T-cell (primary cell): ENCODE data around the gene MRPS25. TPM values are rescaled to one million over a fixed set of nuclear protein-coding genes. Genes with fewer than 3 reads are reported as not detected.

Experiments used
- ATAC-seq, 4 experiments: fragments of 200-7000 bp in 3 of 4; fragments of 150-1000 bp in 1 of 4; cut with Tn5 transposase; replicated peaks in 1 of 4; 1 replicate in 3 of 4; 2 replicates in 1 of 4; pipeline ENCODE4 v1.10.0; 2021; ENCODE audit warnings: moderate library complexity in 3 of 4, mild to moderate bottlenecking in 2 of 4, moderate number of reproducible peaks in 1 of 4
- CTCF ChIA-PET, 2 donors: fragments of 300-600 bp; sonication (Branson Sonifier 250); formaldehyde crosslinking; loops; one replicate each; lab custom pipeline; 2022; ENCODE audit warnings: antibody characterized with exemption in 2 of 2; lab: Charles Lee
- POLR2A ChIA-PET, 2 donors: fragments of 300-600 bp; sonication (Branson Sonifier 250); formaldehyde crosslinking; loops; one replicate each; lab custom pipeline; 2022; ENCODE audit warnings: antibody characterized with exemption in 2 of 2; lab: Charles Lee
- DNase-seq, 35 experiments: peaks; one replicate each; pipeline versions ENCODE4 v3.0.0 to v3.0.0-alpha.2; 2013 to 2023
- H3K27ac ChIP-seq: one replicate; pipeline ENCODE4 v1.5.1; 2013; ENCODE audit warnings: low read length
- H3K27me3 ChIP-seq, 2 experiments: replicated peaks in 1 of 2; 1 replicate in 1 of 2; 2 replicates in 1 of 2; pipeline versions ENCODE4 v1.6.1 to v1.7.0; 2013; ENCODE audit warnings: low read length in 1 of 2, mixed read lengths in 1 of 2; ENCODE audit not compliant: control insufficient read depth in 2 of 2, insufficient read depth in 2 of 2; ENCODE audit errors: extremely low read depth in 1 of 2
- H3K36me3 ChIP-seq, 2 donors: 1 replicate in 1 of 2; 2 replicates in 1 of 2; pipeline versions ENCODE4 v1.6.1 to v1.7.0; 2013; ENCODE audit warnings: low read length in 1 of 2; ENCODE audit not compliant: control insufficient read depth in 2 of 2, insufficient read depth in 1 of 2; ENCODE audit errors: extremely low read depth in 1 of 2
- H3K4me1 ChIP-seq, 2 experiments: 1 replicate in 1 of 2; 2 replicates in 1 of 2; pipeline versions ENCODE4 v1.6.1 to v1.7.0; 2013; ENCODE audit warnings: low read length in 2 of 2, mixed read lengths in 1 of 2; ENCODE audit not compliant: insufficient read depth in 2 of 2, control insufficient read depth in 1 of 2; ENCODE audit errors: extremely low read depth in 1 of 2
- H3K4me3 ChIP-seq, 2 donors: 1 replicate in 1 of 2; 2 replicates in 1 of 2; pipeline versions ENCODE4 v1.5.1 to v1.7.0; 2013; ENCODE audit warnings: mild to moderate bottlenecking in 2 of 2, low read length in 1 of 2, moderate library complexity in 1 of 2; ENCODE audit not compliant: control insufficient read depth in 1 of 2; ENCODE audit errors: extremely low read depth in 1 of 2
- H3K9me3 ChIP-seq: 2 replicates; pipeline ENCODE4 v1.7.0; 2013
- H3K27ac Mint-ChIP-seq, 2 donors: one replicate each; pipeline ENCODE4 v1.8.0; 2020 to 2021; ENCODE audit warnings: mild to moderate bottlenecking in 2 of 2, mixed read lengths in 2 of 2
- H3K27me3 Mint-ChIP-seq, 2 donors: one replicate each; pipeline ENCODE4 v1.8.0; 2021 to 2022; ENCODE audit warnings: mixed read lengths in 2 of 2
- H3K36me3 Mint-ChIP-seq: one replicate; pipeline ENCODE4 v1.8.0; 2021; ENCODE audit warnings: mixed read lengths
- H3K4me1 Mint-ChIP-seq, 3 donors: one replicate each; pipeline ENCODE4 v1.8.0; 2020 to 2022; ENCODE audit warnings: mixed read lengths in 3 of 3, mild to moderate bottlenecking in 1 of 3
- H3K4me3 Mint-ChIP-seq, 3 donors: one replicate each; pipeline ENCODE4 v1.8.0; 2020 to 2022; ENCODE audit warnings: mild to moderate bottlenecking in 3 of 3, mixed read lengths in 3 of 3, moderate library complexity in 3 of 3
- H3K9me3 Mint-ChIP-seq, 3 donors: one replicate each; pipeline ENCODE4 v1.8.0; 2020 to 2022; ENCODE audit warnings: mixed read lengths in 3 of 3
- WGBS: methylation state at CpG from one replicate; pipeline ENCODE4 v1.1.5; 2013; ENCODE audit warnings: missing lambda C conversion rate; ENCODE audit not compliant: insufficient coverage; 5-methylcytosine and 5-hydroxymethylcytosine counted together
- total RNA-seq, 35 experiments: library from RNA in 6 of 35; stranded (reverse) in 6 of 35; fragments of 120-200 nt in 1 of 35; gene quantifications; one replicate each; pipeline versions ENCODE4 v1.2.1 to v1.2.4 and lab custom pipeline; 2013 to 2026

The MRPS25 gene
- total RNA-seq, 5 donors from 2014 or later (not counting 1 experiment from before 2014, with no cell fraction given), result 55.7 to 102 (median 87.3) TPM

DNA sequence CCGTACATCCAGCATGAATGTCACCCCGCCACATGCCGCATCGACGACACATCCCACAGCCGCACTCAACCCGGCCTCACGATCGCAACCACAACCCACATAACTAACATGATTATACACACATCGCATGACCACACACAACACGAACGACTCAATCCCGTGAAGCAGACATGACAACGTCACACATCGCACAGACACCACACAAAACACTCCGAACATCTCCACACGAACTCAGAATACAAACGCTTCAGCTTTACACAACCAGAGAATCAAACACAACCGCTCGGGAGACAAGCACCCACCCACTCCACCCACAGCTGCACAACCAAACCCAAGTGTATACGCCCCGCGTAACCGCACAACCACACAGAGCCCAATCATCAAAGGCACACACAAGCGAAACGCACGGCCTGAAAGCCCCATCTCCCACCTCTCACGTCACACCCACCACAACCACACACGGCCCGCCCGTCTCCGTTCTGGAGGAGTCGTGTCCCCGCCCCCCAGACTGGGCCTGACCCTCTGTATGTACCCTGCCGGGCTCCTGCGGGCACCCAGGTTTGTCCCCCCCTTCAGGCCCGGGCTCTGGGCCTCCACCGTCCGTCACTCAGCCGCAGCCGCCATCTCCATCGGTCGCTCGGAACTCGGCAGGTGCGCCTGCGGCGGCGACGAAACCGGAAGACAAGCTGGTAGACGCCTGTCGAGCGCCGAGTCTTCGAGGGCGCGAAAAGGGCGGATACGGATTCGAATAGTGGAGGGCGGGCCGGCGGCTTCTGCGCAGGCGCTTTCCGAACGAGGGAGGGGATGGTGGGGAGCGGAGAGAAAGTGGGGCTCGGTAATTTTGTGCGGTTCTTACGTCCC lies 33.6 kb upstream of the MRPS25 start, which contains the start of gene RBSN:
RBSN (minus strand) TSS at position 646 of the 861 bp plus-strand sequence. CDS start 3,028 bp downstream, outside the sequence.
- under 1% methylated on average over 67 of the region's 72 CpGs for WGBS
- CTCF ChIA-PET, result interaction anchor here (0.5 to 2.2 kb wide), 10 partner anchors 21 to 1166 kb away, joined by 3 to 6 read pairs (median 4); partner anchors contain the start of genes CAPN7 (in 1 of the 2), CCDC174 (in 1 of the 2), DPH3 (in 1 of the 2) and OXNAD1 (in 1 of the 2)
- peaks cover 22% of the 10 kb centered on the region for H3K36me3 Mint-ChIP-seq

DNA sequence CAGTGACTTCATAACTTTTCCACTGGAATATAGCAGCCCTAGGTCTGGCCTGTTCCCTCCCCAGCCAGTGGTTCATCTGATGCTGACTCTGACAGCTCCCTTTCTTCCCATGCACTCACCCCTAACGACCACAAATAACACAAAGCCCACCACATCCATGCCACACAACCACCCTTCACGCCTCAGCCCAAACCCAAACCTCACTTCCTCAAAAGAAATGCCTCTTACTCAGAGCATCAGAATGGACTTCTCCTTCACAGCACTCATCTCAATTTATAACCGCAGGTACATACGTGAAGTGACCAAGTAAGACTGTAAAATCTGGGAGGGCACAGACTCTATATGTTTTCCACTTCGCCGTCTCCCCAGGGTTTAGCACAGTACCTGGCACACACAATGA lies 32.8 kb upstream of the MRPS25 start:
- H3K4me3 ChIP-seq, result peak overlapping the region; percentile 89 to 93
- Mint-ChIP-seq H3K4me3 (peak overlapping the region; percentile 87 to 94 (median 90)), H3K36me3 (peaks cover 25% of the 10 kb centered on the region), H3K27me3 (no peaks in the 10 kb centered on the region), H3K27ac (peak overlapping the region; percentile 89 to 94), H3K9me3 (no peaks in the 10 kb centered on the region), H3K4me1 (peaks cover 25 to 30% (median 29%) of the 10 kb centered on the region in 3 donors)
- 25% methylated on average over 6 of the region's 6 CpGs for WGBS
- ATAC-seq (no peak), DNase-seq (peak in 14 of 35 experiments; percentile 4 to 48 (median 21))
- H3K36me3 ChIP-seq, result peaks cover 3 to 40% of the 10 kb centered on the region in 2 donors
- H3K9me3 ChIP-seq, result no peaks in the 10 kb centered on the region
- H3K27me3 ChIP-seq, result no peaks in the 10 kb centered on the region
- ChIA-PET POLR2A (interaction anchor here in 1 of 2 donors (0.6 kb wide), 1 partner anchor 27 kb away, joined by 3 read pairs; no protein-coding TSS in a partner anchor), CTCF (interaction anchor here in 1 of 2 donors (0.7 to 2.2 kb wide), 4 partner anchors 25 to 1167 kb away, joined by 3 to 6 read pairs (median 4); partner anchors contain the start of genes CAPN7, CCDC174, DPH3 and OXNAD1)
- peaks cover 5 to 23% of the 10 kb centered on the region in 2 experiments for H3K4me1 ChIP-seq
- H3K27ac ChIP-seq, result peak overlapping the region; percentile 97

More for the DNA sequence above, 33.6 kb upstream of the MRPS25 start, which contains the start of gene RBSN:
- Mint-ChIP-seq H3K27ac (peak within 1 kb of the TSS; percentile 89 to 94), H3K9me3 (no peaks in the 10 kb centered on the region), H3K4me1 (peaks cover 25 to 30% (median 29%) of the 10 kb centered on the region in 3 donors), H3K4me3 (peak within 1 kb of the TSS; percentile 87 to 94 (median 90)), H3K27me3 (no peaks in the 10 kb centered on the region)
- DNase-seq (peak; percentile 89 to 97 (median 94)), ATAC-seq (peak; percentile 81 to 85 (median 84))
- Histone ChIP-seq H3K36me3 (peaks cover 3 to 31% of the 10 kb centered on the region in 2 donors), H3K4me1 (peaks cover 5 to 23% of the 10 kb centered on the region in 2 experiments), H3K27me3 (peaks cover 0 to 3% of the 10 kb centered on the region in 2 experiments), H3K4me3 (peak within 1 kb of the TSS; percentile 89 to 93), H3K27ac (peak within 1 kb of the TSS; percentile 97), H3K9me3 (no peaks in the 10 kb centered on the region)
- POLR2A ChIA-PET, result interaction anchor here (0.6 to 0.9 kb wide), 8 partner anchors 27 to 1166 kb away, joined by 3 to 5 read pairs (median 3); partner anchors contain the start of genes CAPN7 (in 1 of the 2), DPH3 (in 1 of the 2) and MRPS25 (in 1 of the 2)

DNA sequence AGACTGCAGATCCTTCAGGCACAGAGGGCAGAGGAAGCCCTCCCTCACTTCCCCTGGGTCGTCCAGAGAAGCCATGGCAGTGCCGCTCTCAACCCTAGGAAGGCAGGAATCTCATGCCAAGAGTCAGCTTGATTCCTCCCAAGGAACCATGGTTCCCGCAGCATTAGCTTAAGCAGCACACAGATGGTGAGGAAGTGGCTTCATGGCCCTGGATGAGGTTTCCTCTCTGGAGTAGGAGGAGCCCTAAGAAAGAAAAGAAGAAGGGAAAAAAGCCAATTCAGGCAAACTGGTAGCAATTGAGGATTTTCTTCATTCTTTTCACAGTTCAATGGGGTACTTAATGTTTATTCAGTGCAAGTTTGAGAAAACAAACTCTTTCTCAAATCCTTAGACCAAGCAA lies 30.9 kb upstream of the MRPS25 start:
- POLR2A ChIA-PET, result interaction anchor here in 1 of 2 donors (0.6 kb wide), 1 partner anchor 309 kb away, joined by 4 read pairs; no protein-coding TSS in a partner anchor
- ATAC-seq (no peak), DNase-seq (no peak)
- H3K36me3 ChIP-seq, result peaks cover 3 to 57% of the 10 kb centered on the region in 2 donors
- H3K9me3 ChIP-seq, result no peaks in the 10 kb centered on the region
- no peak overlapping the region for H3K27ac ChIP-seq
- H3K4me3 Mint-ChIP-seq, result peak overlapping the region in 2 of 3 donors; percentile 28 to 87
- peaks cover 25 to 34% (median 32%) of the 10 kb centered on the region in 3 donors for H3K4me1 Mint-ChIP-seq
- H3K27me3 ChIP-seq, result no peaks in the 10 kb centered on the region
- CTCF ChIA-PET, result no interaction called here
- H3K4me1 ChIP-seq, result peaks cover 5 to 23% of the 10 kb centered on the region in 2 experiments
- no peak overlapping the region for H3K4me3 ChIP-seq
- WGBS, result 100% methylated on average over 1 of the region's 3 CpGs
- H3K9me3 Mint-ChIP-seq, result no peaks in the 10 kb centered on the region
- peak overlapping the region in 1 of 2 donors; percentile 16 for H3K27ac Mint-ChIP-seq
- H3K36me3 Mint-ChIP-seq, result peaks cover 30% of the 10 kb centered on the region
- no peaks in the 10 kb centered on the region for H3K27me3 Mint-ChIP-seq

DNA sequence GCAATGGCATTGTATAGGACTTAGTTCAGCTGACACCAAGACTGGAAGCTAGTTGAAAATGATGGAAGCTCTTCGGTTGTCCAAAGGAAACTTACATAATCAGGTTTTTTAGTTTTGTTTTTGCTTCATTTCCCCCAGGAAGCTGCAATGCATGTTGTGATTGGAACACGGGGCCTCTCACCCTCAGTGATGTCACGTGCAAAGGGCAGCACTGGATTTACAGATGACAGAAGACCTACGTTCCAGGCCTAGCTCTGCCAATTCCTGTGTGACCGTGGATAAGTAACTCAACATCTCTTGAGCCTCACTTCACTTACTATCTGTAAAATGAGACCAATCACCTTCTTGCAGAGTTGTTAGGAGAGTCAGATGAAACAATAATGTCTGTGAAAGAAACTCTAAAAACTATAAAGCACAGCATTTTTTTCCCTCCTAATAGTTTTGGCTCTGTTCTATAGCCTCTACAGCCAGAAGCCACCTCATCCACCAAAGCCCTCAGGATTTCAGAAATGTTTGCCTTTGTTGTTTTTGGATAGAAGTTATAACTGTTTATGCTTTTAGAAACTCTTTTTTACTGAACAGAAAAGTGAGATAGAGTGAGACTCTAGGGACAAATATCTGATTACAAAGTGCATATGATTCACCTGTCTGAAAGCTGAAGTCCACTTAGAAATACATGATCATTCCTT lies 29.2 kb upstream of the MRPS25 start:
- H3K9me3 ChIP-seq, result no peaks in the 10 kb centered on the region
- DNase-seq, result no peak
- 93% methylated on average over 4 of the region's 5 CpGs for WGBS
- H3K27ac ChIP-seq, result no peak overlapping the region
- H3K4me3 ChIP-seq, result no peak overlapping the region
- H3K4me1 ChIP-seq, result peaks cover 5 to 16% of the 10 kb centered on the region in 2 experiments
- no peak for ATAC-seq
- peaks cover 17 to 30% (median 28%) of the 10 kb centered on the region in 3 donors for H3K4me1 Mint-ChIP-seq
- no peak overlapping the region for H3K27ac Mint-ChIP-seq
- H3K9me3 Mint-ChIP-seq, result no peaks in the 10 kb centered on the region
- ChIA-PET POLR2A (interaction anchor here in 1 of 2 donors (0.7 kb wide), 1 partner anchor 442 kb away, joined by 3 read pairs; no protein-coding TSS in a partner anchor), CTCF (no interaction called here)
- no peak overlapping the region for H3K4me3 Mint-ChIP-seq
- H3K27me3 Mint-ChIP-seq, result no peaks in the 10 kb centered on the region
- H3K27me3 ChIP-seq, result no peaks in the 10 kb centered on the region
- H3K36me3 ChIP-seq, result peaks cover 3 to 65% of the 10 kb centered on the region in 2 donors
- peaks cover 41% of the 10 kb centered on the region for H3K36me3 Mint-ChIP-seq

DNA sequence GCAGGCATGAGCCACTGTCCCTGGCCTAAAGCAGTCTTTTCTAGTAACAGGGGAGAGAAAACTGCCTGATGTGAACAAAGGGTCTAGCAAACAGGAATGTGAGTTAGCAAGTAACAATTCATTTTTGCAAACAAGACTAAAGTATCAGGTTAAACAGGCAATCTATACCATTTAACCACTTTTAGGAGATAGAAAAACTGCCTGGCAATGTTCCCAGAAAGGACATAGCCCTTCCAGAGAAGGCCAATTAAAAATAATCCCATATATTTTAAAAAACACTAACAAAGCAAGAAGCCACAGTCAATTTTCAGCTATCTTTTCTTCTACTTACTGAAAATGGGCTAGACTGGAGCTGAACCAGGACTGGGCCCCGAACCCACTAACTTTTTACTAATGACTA lies 27.6 kb upstream of the MRPS25 start:
- Histone ChIP-seq H3K27me3 (no peaks in the 10 kb centered on the region), H3K4me1 (peaks cover under 1 to 10% of the 10 kb centered on the region in 2 experiments), H3K9me3 (no peaks in the 10 kb centered on the region), H3K36me3 (peaks cover 3 to 76% of the 10 kb centered on the region in 2 donors), H3K27ac (no peak overlapping the region), H3K4me3 (no peak overlapping the region)
- ATAC-seq, result no peak
- 100% methylated on average over 1 of the region's 1 CpG for WGBS
- H3K4me1 Mint-ChIP-seq, result peaks cover 2 to 18% (median 14%) of the 10 kb centered on the region in 3 donors
- H3K4me3 Mint-ChIP-seq, result no peak overlapping the region
- peaks cover 39% of the 10 kb centered on the region for H3K36me3 Mint-ChIP-seq
- ChIA-PET POLR2A (no interaction called here), CTCF (no interaction called here)
- H3K27ac Mint-ChIP-seq, result no peak overlapping the region
- no peak for DNase-seq
- no peaks in the 10 kb centered on the region for H3K27me3 Mint-ChIP-seq
- no peaks in the 10 kb centered on the region for H3K9me3 Mint-ChIP-seq
